Activated naive CD4-positive, alpha-beta T cell treated with anti-CD3 and anti-CD28 coated beads, Interleukin-2, amount 10 ng/mL, durations not matched to agents 7 days and 5 days (primary cell): ENCODE measurements around the gene PAM16.

Experiments
- CTCF ChIA-PET: fragments of 350-600 bp; sonication (Branson Sonifier 250); formaldehyde crosslinking; loops from one replicate; lab custom pipeline; 2021; ENCODE audit warnings: antibody characterized with exemption; lab: Charles Lee
- DNase-seq: peaks from one replicate; pipeline ENCODE4 v3.0.0-alpha.2; 2020
- H3K27ac Mint-ChIP-seq: one replicate; pipeline ENCODE4 v1.8.0; 2021; ENCODE audit warnings: mild to moderate bottlenecking, moderate library complexity, mixed read lengths
- H3K27me3 Mint-ChIP-seq: one replicate; pipeline ENCODE4 v1.8.0; 2021; ENCODE audit warnings: mild to moderate bottlenecking, mixed read lengths
- H3K36me3 Mint-ChIP-seq: one replicate; pipeline ENCODE4 v1.8.0; 2021; ENCODE audit warnings: mixed read lengths
- H3K4me1 Mint-ChIP-seq: one replicate; pipeline ENCODE4 v1.8.0; 2021; ENCODE audit warnings: mixed read lengths
- H3K4me3 Mint-ChIP-seq: one replicate; pipeline ENCODE4 v1.8.0; 2021; ENCODE audit warnings: mild to moderate bottlenecking, moderate library complexity, mixed read lengths
- H3K9me3 Mint-ChIP-seq: one replicate; pipeline ENCODE4 v1.8.0; 2021; ENCODE audit warnings: mixed read lengths

The PAM16 gene

GRCh38 chr16:4297480-4297879 is 53.6 kb downstream of the PAM16 start:
- Mint-ChIP-seq H3K36me3 (peaks cover 7% of the 10 kb centered on the region), H3K9me3 (no peaks in the 10 kb centered on the region), H3K4me1 (peaks cover 5% of the 10 kb centered on the region), H3K27me3 (peaks cover 25% of the 10 kb centered on the region), H3K4me3 (no peak overlapping the region), H3K27ac (no peak overlapping the region)
- CTCF ChIA-PET = interaction anchor here (1.0 to 2.6 kb wide), 4 partner anchors 8 to 105 kb away, joined by 3 to 9 read pairs (median 6); no protein-coding TSS in a partner anchor
- DNase-seq = no peak

GRCh38 chr16:4295581-4295980 is 55.5 kb downstream of the PAM16 start:
- Mint-ChIP-seq H3K27me3 (peaks cover 39% of the 10 kb centered on the region), H3K9me3 (no peaks in the 10 kb centered on the region), H3K4me3 (no peak overlapping the region), H3K4me1 (peaks cover 5% of the 10 kb centered on the region), H3K27ac (no peak overlapping the region), H3K36me3 (peaks cover 1% of the 10 kb centered on the region)
- no peak for DNase-seq
- CTCF ChIA-PET = interaction anchor here (1.1 kb wide), 1 partner anchor 33 kb away, joined by 3 read pairs; no protein-coding TSS in a partner anchor

GRCh38 chr16:4293822-4294457 is 57.2 kb downstream of the PAM16 start:
- no peak for DNase-seq
- no peak overlapping the region for H3K4me3 Mint-ChIP-seq
- H3K4me1 Mint-ChIP-seq = no peaks in the 10 kb centered on the region
- no peak overlapping the region for H3K27ac Mint-ChIP-seq
- CTCF ChIA-PET = interaction anchor here (0.8 to 1.5 kb wide), 2 partner anchors 34 to 36 kb away, joined by 3 read pairs; no protein-coding TSS in a partner anchor
- no peaks in the 10 kb centered on the region for H3K9me3 Mint-ChIP-seq
- no peaks in the 10 kb centered on the region for H3K36me3 Mint-ChIP-seq
- peaks cover 45% of the 10 kb centered on the region for H3K27me3 Mint-ChIP-seq

- Mint-ChIP-seq H3K27ac (no peak overlapping the region), H3K4me1 (peaks cover 5% of the 10 kb centered on the region), H3K9me3 (no peaks in the 10 kb centered on the region), H3K4me3 (no peak overlapping the region), H3K36me3 (no peaks in the 10 kb centered on the region), H3K27me3 (peaks cover 49% of the 10 kb centered on the region)
- no peak for DNase-seq
- CTCF ChIA-PET = interaction anchor here (0.8 to 1.5 kb wide), 3 partner anchors 13 to 37 kb away, joined by 3 read pairs; no protein-coding TSS in a partner anchor
Measured at GRCh38 chr16:4293181-4293716, 57.9 kb downstream of the PAM16 start.

- H3K27me3 Mint-ChIP-seq = peaks cover 49% of the 10 kb centered on the region
- CTCF ChIA-PET = interaction anchor here (1.2 kb wide), 1 partner anchor 111 kb away, joined by 3 read pairs; no protein-coding TSS in a partner anchor
- H3K9me3 Mint-ChIP-seq = no peaks in the 10 kb centered on the region
- H3K27ac Mint-ChIP-seq = no peak overlapping the region
- no peak for DNase-seq
- no peak overlapping the region for H3K4me3 Mint-ChIP-seq
- peaks cover 11% of the 10 kb centered on the region for H3K4me1 Mint-ChIP-seq
- H3K36me3 Mint-ChIP-seq = no peaks in the 10 kb centered on the region
Measured at GRCh38 chr16:4291699-4292098, 59.4 kb downstream of the PAM16 start.
